GM12878 (cell line): Measurements from ENCODE around the gene MYO10. TPM values are rescaled to one million over a fixed set of nuclear protein-coding genes. Genes with fewer than 3 reads are reported as not detected.

ENCODE experiments used
- ATAC-seq: fragments of 200-7000 bp; cut with Tn5 transposase; 3 replicates; pipeline ENCODE4 v1.9.1; 2020; ENCODE audit warnings: mild to moderate bottlenecking, moderate library complexity
- BruUV-seq: library from RNA; stranded (reverse); fragments of 400-500 nt; replicated peaks from 2 replicates; lab custom pipeline; 2021; lab: Mats Ljungman, UMichigan
- CTCF ChIA-PET: fragments of 300-600 bp; sonication (Branson Sonifier 250); formaldehyde crosslinking; extraction: SDS; loops from one replicate; lab custom pipeline; 2021; ENCODE audit warnings: inconsistent platforms; lab: Yijun Ruan, JAX
- POLR2A ChIA-PET: fragments of 350-600 bp; formaldehyde crosslinking; extraction: SDS; loops from one replicate; lab custom pipeline; 2021; ENCODE audit warnings: inconsistent platforms; lab: Charles Lee
- RAD21 ChIA-PET: fragments of 300-600 bp; sonication (Branson Sonifier 250); formaldehyde crosslinking; loops from one replicate; lab custom pipeline; 2023; ENCODE audit warnings: antibody characterized with exemption; ENCODE audit not compliant: unreplicated experiment; lab: Charles Lee
- SMC1A ChIA-PET: fragments of 300-600 bp; sonication (Branson Sonifier 250); formaldehyde crosslinking; loops from one replicate; lab custom pipeline; 2023; ENCODE audit not compliant: unreplicated experiment, uncharacterized antibody; lab: Charles Lee
- DNase-seq: peaks from one replicate; pipeline ENCODE4 v3.0.0-alpha.2; 2011; ENCODE audit warnings: low read depth, low spot score
- FAIRE-seq: peaks from 3 replicates; lab custom pipeline; 2011; peaks lifted over from hg19 to GRCh38; lab: Jason Lieb, UNC
- H2AFZ ChIP-seq: 2 replicates; pipeline ENCODE4 v1.6.0; 2011; ENCODE audit warnings: low read depth, low read length, control low read depth; ENCODE audit not compliant: control insufficient read depth
- H3K27ac ChIP-seq: 2 replicates; pipeline ENCODE4 v1.5.1; 2011; ENCODE audit warnings: control low read depth; ENCODE audit not compliant: control insufficient read depth, insufficient read depth
- H3K27me3 ChIP-seq, 2 experiments: replicated peaks in 1 of 2; 2 replicates each; pipeline versions ENCODE4 v1.6.0 to v1.6.1; 2011; ENCODE audit warnings: low read length in 1 of 2; ENCODE audit not compliant: control insufficient read depth in 2 of 2, insufficient read depth in 2 of 2
- H3K36me3 ChIP-seq, 2 experiments: 2 replicates each; pipeline ENCODE4 v1.5.1; 2011; ENCODE audit warnings: low read length in 1 of 2; ENCODE audit not compliant: control insufficient read depth in 2 of 2, insufficient read depth in 2 of 2
- H3K4me1 ChIP-seq: 2 replicates; pipeline ENCODE4 v1.6.1; 2011; ENCODE audit warnings: mild to moderate bottlenecking, low read length, moderate library complexity, mixed read lengths; ENCODE audit not compliant: control insufficient read depth, insufficient read depth
- H3K4me2 ChIP-seq: 2 replicates; pipeline ENCODE4 v1.6.0; 2011; ENCODE audit warnings: control low read depth; ENCODE audit not compliant: control insufficient read depth, insufficient read depth
- H3K4me3 ChIP-seq: fragments of 200-600 bp; sonication (generic); 2 replicates; pipeline ENCODE4 v1.5.1; 2016
- H3K79me2 ChIP-seq: 2 replicates; pipeline ENCODE4 v1.6.0; 2011; ENCODE audit warnings: low read length; ENCODE audit not compliant: control insufficient read depth, insufficient read depth
- H3K9ac ChIP-seq: 2 replicates; pipeline ENCODE4 v1.8.0; 2011; ENCODE audit warnings: low read length, control low read depth, mixed read lengths; ENCODE audit not compliant: control insufficient read depth, insufficient read depth
- H3K9me3 ChIP-seq: replicated peaks from 3 replicates; pipeline ENCODE4 v1.5.1; 2011; ENCODE audit warnings: mild to moderate bottlenecking, low read length; ENCODE audit not compliant: control insufficient read depth, insufficient read depth
- H4K20me1 ChIP-seq: 2 replicates; pipeline ENCODE4 v1.6.0; 2011; ENCODE audit not compliant: control insufficient read depth, insufficient read depth
- CBX5 ChIP-seq: sonication (generic); IDR thresholded peaks from 2 replicates; pipeline ENCODE4 v1.6.1; 2016; ENCODE audit warnings: low read depth, moderate library complexity, mild to moderate bottlenecking, inconsistent platforms
- KLF5 ChIP-seq: fragments of 450-650 bp; IDR thresholded peaks from 2 replicates; pipeline ENCODE4 v1.6.1; 2014; ENCODE audit warnings: mild to moderate bottlenecking; ENCODE audit not compliant: partially characterized antibody
- MXI1 ChIP-seq: fragments of 150-350 bp; IDR thresholded peaks from 2 replicates; pipeline ENCODE4 v1.6.1; 2011; ENCODE audit warnings: low read depth, mild to moderate bottlenecking, inconsistent platforms, low read length, improper control_type of control experiment
- NFIC ChIP-seq: IDR thresholded peaks from 2 replicates; pipeline ENCODE4 v1.6.1; 2012; ENCODE audit warnings: low read depth, mild to moderate bottlenecking, inconsistent platforms, low read length, moderate library complexity
- NFYA ChIP-seq: IDR thresholded peaks from 2 replicates; pipeline ENCODE4 v1.6.1; 2011; ENCODE audit warnings: low read depth, mild to moderate bottlenecking, low read length, improper control_type of control experiment, borderline replicate concordance
- PAX8 ChIP-seq: fragments of 450-650 bp; IDR thresholded peaks from 2 replicates; pipeline ENCODE4 v1.6.1; 2017; ENCODE audit warnings: mild to moderate bottlenecking, moderate library complexity
- SP1 ChIP-seq: IDR thresholded peaks from one replicate; pipeline ENCODE4 v1.6.1; 2011; ENCODE audit warnings: low read depth, low read length
- ZNF384 ChIP-seq: IDR thresholded peaks from 2 replicates; pipeline ENCODE4 v1.6.1; 2012; ENCODE audit warnings: low read depth, mild to moderate bottlenecking, low read length, improper control_type of control experiment, borderline replicate concordance
- WGBS: methylation state at CpG from one replicate; pipeline ENCODE4 v1.1.6; 2016; ENCODE audit warnings: low lambda C conversion rate; ENCODE audit not compliant: insufficient replicate concordance, insufficient coverage; ENCODE audit errors: missing lambda C conversion rate; 5-methylcytosine and 5-hydroxymethylcytosine counted together
- in situ Hi-C: fragments of 300-500 bp; cut with MboI; formaldehyde crosslinking; loops from 9 replicates; pipeline ENCODE4 v1.14.3; 2018; ENCODE audit warnings: mixed read lengths
- intact Hi-C: fragments of 100-400 bp; cut with micrococcal nuclease; formaldehyde crosslinking; loops from one replicate; pipeline ENCODE4 v1.14.2; 2022; ENCODE audit not compliant: unreplicated experiment
- polyA plus RNA-seq, 11 experiments: library from polyadenylated mRNA; depleted of rRNA in 4 of 11; unstranded in 6 of 11; stranded (reverse) in 5 of 11; fragments of >200 nt; fragmentation: Nextera tagmentation in 4 of 11; fragmentation: Illumina TruSeq in 1 of 11; extraction: Ambion mirVana in 4 of 11; extraction: Trizol in 1 of 11; gene quantifications; 1 replicate in 1 of 11; 2 replicates in 10 of 11; pipeline versions ENCODE4 v1.2.1 to v1.2.3, GENCODE V29; 2011 to 2016; ENCODE audit warnings: inconsistent platforms in 2 of 11, missing spikeins in 2 of 11, low read depth in 1 of 11
- total RNA-seq, 4 experiments: library from RNA; depleted of rRNA in 3 of 4; stranded (reverse); fragments of >200 nt in 3 of 4; fragmentation: Illumina TruSeq in 1 of 4; extraction: Trizol in 1 of 4; gene quantifications; 2 replicates each; pipeline versions ENCODE4 v1.2.1 to v1.2.3, GENCODE V29; 2013 to 2021
- TF ChIP-seq, protein P1 (sequence below): fragments of 150-350 bp; IDR thresholded peaks from 2 replicates; pipeline ENCODE4 v1.6.1; 2016; ENCODE audit warnings: low read depth, low read length
- TF ChIP-seq, protein P2 (sequence below): IDR thresholded peaks from 2 replicates; pipeline ENCODE4 v1.6.1; 2012; ENCODE audit warnings: low read depth, low read length, improper control_type of control experiment
- TF ChIP-seq, protein P3 (sequence below): fragments of 450-650 bp; formaldehyde crosslinking; IDR thresholded peaks from 2 replicates; pipeline ENCODE4 v1.4.0; 2020; ENCODE audit warnings: mild to moderate bottlenecking, moderate library complexity
- TF ChIP-seq, protein P4 (sequence below): IDR thresholded peaks from 2 replicates; pipeline ENCODE4 v1.6.1; 2012; ENCODE audit warnings: low read length, inconsistent platforms

MYO10 gene
- total and polyA plus RNA-seq, 10 of the 15 experiments (the other 5 are each of a cell fraction or from before 2014, with no cell fraction given): 0.02 to 0.77 (median 0.17) TPM

DNA sequence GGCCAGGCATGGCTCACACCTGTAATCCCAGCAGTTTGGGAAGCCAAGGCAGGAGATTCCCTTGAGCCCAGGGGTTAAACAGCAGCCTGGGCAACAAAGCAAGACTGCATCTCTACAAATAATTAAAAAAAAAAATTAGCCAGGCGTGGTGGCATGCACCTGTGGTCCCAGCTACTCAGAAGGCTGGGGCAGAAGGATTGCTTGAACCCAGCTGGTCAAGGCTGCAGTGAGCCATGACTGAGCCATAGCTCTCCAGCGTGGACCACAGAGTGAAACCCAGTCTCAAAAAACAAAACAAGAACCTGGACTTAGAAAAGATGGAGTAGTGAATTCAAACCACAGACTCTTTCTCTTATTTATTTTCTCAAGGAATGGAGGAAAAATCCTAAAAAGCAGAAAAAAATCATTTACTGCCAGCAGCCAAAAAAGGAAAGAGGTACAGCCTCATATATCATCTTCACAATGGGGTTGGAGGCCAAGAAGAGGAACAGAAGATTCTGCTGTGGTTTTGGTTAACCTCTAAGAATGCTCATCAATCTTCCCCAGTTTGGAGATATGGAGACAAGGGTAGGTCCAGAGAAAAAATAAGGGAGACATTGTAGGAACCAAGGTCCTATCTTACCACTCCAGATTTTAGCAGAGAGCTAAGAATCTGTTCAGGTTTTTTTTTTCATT lies 40.0 kb upstream of the MYO10 start (continued):
- TF ChIP-seq, protein P1, sequence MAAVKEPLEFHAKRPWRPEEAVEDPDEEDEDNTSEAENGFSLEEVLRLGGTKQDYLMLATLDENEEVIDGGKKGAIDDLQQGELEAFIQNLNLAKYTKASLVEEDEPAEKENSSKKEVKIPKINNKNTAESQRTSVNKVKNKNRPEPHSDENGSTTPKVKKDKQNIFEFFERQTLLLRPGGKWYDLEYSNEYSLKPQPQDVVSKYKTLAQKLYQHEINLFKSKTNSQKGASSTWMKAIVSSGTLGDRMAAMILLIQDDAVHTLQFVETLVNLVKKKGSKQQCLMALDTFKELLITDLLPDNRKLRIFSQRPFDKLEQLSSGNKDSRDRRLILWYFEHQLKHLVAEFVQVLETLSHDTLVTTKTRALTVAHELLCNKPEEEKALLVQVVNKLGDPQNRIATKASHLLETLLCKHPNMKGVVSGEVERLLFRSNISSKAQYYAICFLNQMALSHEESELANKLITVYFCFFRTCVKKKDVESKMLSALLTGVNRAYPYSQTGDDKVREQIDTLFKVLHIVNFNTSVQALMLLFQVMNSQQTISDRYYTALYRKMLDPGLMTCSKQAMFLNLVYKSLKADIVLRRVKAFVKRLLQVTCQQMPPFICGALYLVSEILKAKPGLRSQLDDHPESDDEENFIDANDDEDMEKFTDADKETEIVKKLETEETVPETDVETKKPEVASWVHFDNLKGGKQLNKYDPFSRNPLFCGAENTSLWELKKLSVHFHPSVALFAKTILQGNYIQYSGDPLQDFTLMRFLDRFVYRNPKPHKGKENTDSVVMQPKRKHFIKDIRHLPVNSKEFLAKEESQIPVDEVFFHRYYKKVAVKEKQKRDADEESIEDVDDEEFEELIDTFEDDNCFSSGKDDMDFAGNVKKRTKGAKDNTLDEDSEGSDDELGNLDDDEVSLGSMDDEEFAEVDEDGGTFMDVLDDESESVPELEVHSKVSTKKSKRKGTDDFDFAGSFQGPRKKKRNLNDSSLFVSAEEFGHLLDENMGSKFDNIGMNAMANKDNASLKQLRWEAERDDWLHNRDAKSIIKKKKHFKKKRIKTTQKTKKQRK: no peak

DNA sequence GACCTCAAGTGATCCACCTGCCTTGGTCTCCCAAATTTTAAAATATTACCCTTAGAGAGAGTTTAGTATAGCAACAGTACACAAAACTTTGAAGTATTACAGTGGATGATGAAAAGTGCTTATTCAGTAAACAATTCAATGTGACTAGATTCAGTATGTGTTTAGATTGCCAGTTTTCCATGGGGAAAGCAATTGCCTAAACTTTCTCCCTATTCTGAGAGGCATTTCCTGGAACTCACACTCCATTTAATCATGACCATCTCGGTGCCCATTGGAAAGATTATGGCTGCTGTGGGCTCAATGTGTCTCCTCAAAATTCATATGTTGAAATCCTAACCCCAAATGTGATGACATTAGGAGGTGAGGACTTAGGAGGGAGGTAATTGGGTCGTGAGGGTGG lies 38.9 kb upstream of the MYO10 start:
- Histone ChIP-seq H3K36me3 (no peaks in the 10 kb centered on the region), H3K9me3 (no peaks in the 10 kb centered on the region), H2AFZ (no peak overlapping the region), H3K4me2 (no peak overlapping the region), H4K20me1 (no peaks in the 10 kb centered on the region), H3K9ac (no peak overlapping the region), H3K27ac (no peak overlapping the region), H3K27me3 (no peaks in the 10 kb centered on the region), H3K79me2 (no peaks in the 10 kb centered on the region), H3K4me3 (no peak overlapping the region), H3K4me1 (peaks cover 4% of the 10 kb centered on the region; the same call in 1 of the 2 replicates)
- FAIRE-seq: no peak
- intact Hi-C loops: no loop called here
- BruUV-seq: no TSS peak
- no peak for ATAC-seq
- ChIA-PET SMC1A (no interaction called here), POLR2A (no interaction called here), RAD21 (no interaction called here)
- DNase-seq: no peak
- in situ Hi-C loops: no loop called here
- TF ChIP-seq, protein P2, sequence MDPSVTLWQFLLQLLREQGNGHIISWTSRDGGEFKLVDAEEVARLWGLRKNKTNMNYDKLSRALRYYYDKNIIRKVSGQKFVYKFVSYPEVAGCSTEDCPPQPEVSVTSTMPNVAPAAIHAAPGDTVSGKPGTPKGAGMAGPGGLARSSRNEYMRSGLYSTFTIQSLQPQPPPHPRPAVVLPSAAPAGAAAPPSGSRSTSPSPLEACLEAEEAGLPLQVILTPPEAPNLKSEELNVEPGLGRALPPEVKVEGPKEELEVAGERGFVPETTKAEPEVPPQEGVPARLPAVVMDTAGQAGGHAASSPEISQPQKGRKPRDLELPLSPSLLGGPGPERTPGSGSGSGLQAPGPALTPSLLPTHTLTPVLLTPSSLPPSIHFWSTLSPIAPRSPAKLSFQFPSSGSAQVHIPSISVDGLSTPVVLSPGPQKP: no peak
- no peak for TF ChIP-seq PAX8
- TF ChIP-seq ZNF384: no peak
- TF ChIP-seq, protein P3, sequence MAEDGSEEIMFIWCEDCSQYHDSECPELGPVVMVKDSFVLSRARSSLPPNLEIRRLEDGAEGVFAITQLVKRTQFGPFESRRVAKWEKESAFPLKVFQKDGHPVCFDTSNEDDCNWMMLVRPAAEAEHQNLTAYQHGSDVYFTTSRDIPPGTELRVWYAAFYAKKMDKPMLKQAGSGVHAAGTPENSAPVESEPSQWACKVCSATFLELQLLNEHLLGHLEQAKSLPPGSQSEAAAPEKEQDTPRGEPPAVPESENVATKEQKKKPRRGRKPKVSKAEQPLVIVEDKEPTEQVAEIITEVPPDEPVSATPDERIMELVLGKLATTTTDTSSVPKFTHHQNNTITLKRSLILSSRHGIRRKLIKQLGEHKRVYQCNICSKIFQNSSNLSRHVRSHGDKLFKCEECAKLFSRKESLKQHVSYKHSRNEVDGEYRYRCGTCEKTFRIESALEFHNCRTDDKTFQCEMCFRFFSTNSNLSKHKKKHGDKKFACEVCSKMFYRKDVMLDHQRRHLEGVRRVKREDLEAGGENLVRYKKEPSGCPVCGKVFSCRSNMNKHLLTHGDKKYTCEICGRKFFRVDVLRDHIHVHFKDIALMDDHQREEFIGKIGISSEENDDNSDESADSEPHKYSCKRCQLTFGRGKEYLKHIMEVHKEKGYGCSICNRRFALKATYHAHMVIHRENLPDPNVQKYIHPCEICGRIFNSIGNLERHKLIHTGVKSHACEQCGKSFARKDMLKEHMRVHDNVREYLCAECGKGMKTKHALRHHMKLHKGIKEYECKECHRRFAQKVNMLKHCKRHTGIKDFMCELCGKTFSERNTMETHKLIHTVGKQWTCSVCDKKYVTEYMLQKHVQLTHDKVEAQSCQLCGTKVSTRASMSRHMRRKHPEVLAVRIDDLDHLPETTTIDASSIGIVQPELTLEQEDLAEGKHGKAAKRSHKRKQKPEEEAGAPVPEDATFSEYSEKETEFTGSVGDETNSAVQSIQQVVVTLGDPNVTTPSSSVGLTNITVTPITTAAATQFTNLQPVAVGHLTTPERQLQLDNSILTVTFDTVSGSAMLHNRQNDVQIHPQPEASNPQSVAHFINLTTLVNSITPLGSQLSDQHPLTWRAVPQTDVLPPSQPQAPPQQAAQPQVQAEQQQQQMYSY (CRISPR knock-in tag): no peak
- TF ChIP-seq MXI1: no peak
- no peak for TF ChIP-seq NFYA
- no peak for TF ChIP-seq SP1
- TF ChIP-seq CBX5: no peak
- no peak for TF ChIP-seq KLF5
- no peak for TF ChIP-seq NFIC
- TF ChIP-seq, protein P4, sequence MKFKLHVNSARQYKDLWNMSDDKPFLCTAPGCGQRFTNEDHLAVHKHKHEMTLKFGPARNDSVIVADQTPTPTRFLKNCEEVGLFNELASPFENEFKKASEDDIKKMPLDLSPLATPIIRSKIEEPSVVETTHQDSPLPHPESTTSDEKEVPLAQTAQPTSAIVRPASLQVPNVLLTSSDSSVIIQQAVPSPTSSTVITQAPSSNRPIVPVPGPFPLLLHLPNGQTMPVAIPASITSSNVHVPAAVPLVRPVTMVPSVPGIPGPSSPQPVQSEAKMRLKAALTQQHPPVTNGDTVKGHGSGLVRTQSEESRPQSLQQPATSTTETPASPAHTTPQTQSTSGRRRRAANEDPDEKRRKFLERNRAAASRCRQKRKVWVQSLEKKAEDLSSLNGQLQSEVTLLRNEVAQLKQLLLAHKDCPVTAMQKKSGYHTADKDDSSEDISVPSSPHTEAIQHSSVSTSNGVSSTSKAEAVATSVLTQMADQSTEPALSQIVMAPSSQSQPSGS: no peak
- TF ChIP-seq, all 136 proteins: peak for 0
- CTCF ChIA-PET: no interaction called here
- 0% methylated on average over 2 of the region's 2 CpGs for WGBS
